ENCODE measurements around the gene MVK.

MVK gene

DNA sequence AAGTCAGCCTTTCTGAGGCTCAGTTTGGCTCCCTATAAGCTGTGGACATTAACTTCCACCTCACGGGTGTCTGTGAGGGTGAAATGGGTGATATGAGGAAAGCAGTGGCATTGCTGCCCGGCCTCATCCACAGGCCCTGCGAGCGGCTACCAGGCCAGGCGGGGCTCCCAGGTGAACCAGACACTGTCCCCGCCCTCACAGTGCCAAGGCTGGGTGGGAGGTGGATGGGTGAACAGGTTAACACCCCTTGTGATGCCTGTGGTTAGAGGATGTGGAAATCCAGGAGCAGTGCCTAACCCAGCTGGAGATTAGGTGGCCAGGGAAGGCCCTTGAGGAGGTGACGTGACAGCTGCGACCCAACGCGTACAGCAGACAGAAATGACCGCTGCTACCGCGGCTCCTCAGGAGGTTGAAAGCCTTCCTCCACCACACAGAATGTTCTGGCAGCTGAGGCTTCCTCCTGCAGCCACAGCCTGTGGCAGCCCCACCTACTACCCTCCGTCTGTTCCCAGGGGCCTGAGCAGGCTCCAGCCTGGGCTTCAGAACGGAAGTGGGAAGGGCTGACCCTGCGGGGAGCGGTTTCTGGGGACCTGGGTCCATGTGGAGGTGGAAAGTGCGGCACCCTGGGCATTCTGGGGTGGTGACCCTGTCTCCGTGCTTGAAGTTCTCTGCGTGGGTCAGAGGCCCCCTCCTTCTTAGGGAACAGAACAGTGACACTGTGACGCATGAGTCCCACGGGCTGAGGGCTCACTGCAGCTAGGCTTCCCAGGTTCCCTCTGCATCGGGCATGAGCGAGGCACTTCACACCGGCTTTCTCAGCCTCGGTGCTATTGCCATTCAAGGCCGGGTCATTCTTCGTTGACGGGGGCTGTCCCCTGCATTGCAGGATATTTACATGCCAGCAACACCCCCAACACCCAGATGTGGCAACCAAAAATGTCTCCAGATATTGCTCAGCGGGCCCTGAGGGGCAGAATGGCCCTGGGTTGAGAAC lies 10.0 kb upstream of the MVK start:
- DNase-seq (ENCODE audit: low read depth in 2 of 3, low spot score in 2 of 3): no peak

DNA sequence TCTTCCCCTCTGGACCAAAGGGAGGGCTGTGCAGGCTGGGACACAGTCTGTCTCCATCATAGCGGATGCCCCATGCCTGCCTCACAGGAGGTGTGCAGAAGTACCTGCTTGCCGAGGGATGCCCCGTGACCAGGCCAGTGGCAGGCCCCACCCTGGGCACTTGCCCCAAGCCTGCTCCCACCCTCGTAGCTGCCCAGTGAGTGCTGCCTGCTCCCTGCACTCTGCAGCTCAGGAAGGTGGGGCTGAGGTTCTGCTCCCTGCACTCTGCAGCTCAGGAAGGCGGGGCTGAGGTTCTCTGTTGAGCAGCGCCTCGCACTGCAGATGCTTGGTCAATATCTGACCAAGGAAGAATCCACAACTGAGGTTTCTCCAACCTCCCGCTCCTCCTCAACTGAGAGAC lies 7.2 kb upstream of the MVK start:
- DNase-seq (ENCODE audit: low read depth in 2 of 3, low spot score in 2 of 3): no peak

- no peak for DNase-seq (ENCODE audit: low read depth in 2 of 3, low spot score in 2 of 3)
Measured at GRCh38 chr12:109567296-109567695, 6.3 kb upstream of the MVK start.

- DNase-seq (ENCODE audit: low read depth in 2 of 3, low spot score in 2 of 3): no peak
Measured at GRCh38 chr12:109567967-109568366, 5.6 kb upstream of the MVK start.

DNA sequence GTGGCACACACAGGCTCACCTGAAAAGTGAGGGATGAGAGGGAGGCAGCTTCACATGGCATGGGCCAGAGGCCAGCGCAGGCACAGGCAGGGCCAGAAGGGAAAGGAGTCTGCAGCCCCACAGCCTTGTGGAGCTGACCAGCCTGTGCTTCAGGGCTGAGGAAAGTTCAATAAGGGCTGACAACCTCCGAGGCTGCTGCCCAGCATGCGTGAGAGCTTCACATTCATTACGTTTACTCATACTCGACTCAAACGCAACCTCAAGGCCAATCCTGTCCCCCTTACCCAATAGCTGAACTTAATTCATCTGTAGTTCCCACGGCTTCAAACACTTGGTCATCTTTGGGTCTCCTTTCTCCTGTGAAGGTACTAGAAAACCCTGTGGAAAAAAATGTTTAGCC lies 5.1 kb upstream of the MVK start:
- DNase-seq (ENCODE audit: low read depth in 2 of 3, low spot score in 2 of 3): no peak

DNA sequence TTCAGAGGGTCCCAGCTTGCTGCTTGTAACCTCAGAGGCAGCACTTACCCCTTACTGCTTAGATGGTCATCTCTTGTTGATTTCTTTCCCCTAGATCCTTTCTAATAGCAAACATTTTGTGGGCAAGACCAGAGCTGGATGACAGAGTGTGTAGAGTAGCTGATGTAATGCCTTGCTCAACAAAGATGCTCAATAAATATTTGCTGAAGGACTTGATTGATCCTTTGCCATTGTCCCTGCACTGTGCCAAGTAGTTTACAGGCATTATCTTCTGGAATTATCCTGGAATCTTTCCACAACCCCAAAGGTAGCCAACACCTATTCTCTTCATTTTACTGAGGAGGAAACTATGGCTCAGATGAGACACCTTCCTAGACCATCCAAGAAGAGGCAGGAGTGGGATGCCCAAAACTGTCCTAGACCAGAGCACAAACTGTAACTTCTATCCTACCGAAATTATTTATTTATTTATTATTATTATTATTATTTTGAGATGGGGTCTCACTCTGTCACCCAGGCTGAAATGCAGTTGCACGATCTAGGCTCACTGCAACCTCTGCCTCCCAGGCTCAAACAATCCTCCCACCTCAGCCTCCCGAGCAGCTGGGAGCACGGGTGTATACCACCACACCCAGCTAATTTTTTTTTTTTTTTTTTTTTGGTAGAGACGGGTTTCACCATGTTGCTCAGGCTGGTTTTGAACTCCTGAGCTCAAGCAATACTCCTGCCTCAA lies 1.7 kb upstream of the MVK start:
- DNase-seq (ENCODE audit: low read depth in 2 of 3, low spot score in 2 of 3): no peak

- no peak for DNase-seq (ENCODE audit: low read depth in 2 of 3, low spot score in 2 of 3)
Measured at GRCh38 chr12:109572506-109572845, 1.1 kb upstream of the MVK start.

- no peak for DNase-seq (ENCODE audit: low read depth in 2 of 3, low spot score in 2 of 3)
Measured at GRCh38 chr12:109573914-109574244, 285 bp downstream of the MVK start.

DNA sequence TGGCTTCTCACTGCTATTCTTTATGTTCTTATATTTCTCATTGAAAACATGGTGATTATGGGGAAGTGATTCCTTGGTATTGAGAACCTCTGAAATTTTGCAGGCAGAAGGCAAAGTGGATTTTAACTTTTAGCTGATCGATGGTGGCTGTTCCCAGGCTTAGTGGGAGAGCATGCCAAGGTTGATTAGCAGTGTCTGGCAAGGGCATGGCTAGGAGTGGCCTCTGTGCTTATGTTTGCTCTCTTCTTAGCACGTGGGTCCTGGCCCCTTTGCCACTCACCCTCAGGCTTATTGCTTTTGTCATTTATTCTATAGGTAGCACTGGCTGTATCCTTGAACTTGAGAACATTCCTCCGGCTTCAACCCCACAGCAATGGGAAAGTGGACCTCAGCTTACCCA lies 2.1 kb downstream of the MVK start:
- DNase-seq (ENCODE audit: low read depth in 2 of 3, low spot score in 2 of 3): no peak

DNA sequence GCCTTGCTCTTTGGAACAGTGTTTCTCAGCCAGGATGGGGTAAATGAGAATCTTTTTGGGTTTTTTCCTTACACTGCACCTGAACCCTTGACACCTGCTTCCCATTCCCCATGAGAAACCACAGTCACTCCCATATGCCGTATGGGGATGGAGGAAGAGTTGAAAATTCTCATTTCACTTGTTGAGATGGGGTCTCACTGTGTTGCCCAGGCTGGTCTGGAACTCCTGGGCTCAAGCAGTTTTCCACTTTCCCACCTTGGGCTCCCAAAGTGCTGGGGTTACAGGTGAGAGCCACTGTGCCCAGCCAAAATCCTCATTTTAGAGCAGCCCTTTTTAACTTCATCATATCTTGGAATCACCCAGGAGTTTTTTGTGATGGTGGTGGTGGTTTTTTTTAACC lies 3.7 kb downstream of the MVK start:
- no peak for DNase-seq (ENCODE audit: low read depth in 2 of 3, low spot score in 2 of 3)

GRCh38 chr12:109578330-109578927 lies 4.8 kb downstream of the MVK start:
- no peak for DNase-seq (ENCODE audit: low read depth in 2 of 3, low spot score in 2 of 3)

GRCh38 chr12:109579639-109580038 lies 6.0 kb downstream of the MVK start:
- DNase-seq (ENCODE audit: low read depth in 2 of 3, low spot score in 2 of 3): no peak

GRCh38 chr12:109580272-109580671 lies 6.7 kb downstream of the MVK start:
- DNase-seq (ENCODE audit: low read depth in 2 of 3, low spot score in 2 of 3): no peak

- DNase-seq (ENCODE audit: low read depth in 2 of 3, low spot score in 2 of 3): no peak
Measured at GRCh38 chr12:109580684-109581333, 7.2 kb downstream of the MVK start.

DNA sequence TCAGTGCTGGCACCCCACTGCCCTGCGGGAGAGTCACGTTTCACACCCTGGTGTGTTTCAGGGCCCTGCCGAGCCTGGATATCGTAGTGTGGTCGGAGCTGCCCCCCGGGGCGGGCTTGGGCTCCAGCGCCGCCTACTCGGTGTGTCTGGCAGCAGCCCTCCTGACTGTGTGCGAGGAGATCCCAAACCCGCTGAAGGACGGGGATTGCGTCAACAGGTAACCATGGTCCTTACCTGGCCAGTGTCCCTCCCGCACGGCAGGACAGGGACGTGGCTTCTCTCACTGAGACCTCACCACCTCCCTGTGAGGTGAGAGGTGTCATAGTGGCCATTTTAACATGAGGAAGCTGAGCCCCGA lies 7.7 kb downstream of the MVK start:
- no peak for DNase-seq (ENCODE audit: low read depth in 2 of 3, low spot score in 2 of 3)

DNA sequence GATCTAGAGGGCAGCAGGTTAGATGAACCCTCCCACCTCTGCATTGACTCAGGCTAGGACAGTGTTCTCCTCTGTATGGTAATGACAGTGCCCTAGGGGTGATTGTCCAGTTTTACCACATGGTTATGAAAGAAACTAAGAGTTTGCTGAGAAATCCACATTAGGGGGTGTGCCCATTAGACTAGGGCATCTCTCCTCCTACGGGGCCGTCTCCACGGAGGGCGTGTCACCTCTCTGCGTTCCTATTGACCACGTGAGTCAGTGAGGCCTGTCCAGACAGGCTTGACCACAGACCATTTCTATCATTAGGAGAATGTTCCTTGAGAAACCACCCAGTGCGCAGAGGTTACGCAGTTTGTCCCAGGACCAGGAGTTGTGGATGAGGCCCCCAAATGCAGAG lies 8.3 kb downstream of the MVK start:
- DNase-seq (ENCODE audit: low read depth in 2 of 3, low spot score in 2 of 3): no peak

DNA sequence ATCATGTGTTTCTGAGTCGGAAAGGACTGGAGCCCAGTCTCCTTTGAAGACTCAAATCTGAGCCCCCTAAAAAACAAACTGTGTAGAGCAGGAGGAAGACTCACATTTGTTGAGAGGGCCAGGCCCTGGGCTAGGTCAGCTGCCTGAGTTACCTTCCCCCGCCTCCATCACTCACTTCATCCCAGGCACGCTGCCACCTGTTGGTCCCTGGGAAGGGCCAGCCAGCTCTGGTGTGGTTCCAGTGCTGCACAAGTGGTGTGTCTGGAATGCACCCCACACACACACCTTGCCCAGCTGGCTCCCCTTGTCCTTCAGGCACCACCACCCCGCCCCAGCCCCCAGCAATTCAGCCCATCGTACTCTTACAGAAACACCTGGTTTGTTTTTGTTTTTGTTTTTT lies 9.0 kb downstream of the MVK start:
- no peak for DNase-seq (ENCODE audit: low read depth in 2 of 3, low spot score in 2 of 3)

DNA sequence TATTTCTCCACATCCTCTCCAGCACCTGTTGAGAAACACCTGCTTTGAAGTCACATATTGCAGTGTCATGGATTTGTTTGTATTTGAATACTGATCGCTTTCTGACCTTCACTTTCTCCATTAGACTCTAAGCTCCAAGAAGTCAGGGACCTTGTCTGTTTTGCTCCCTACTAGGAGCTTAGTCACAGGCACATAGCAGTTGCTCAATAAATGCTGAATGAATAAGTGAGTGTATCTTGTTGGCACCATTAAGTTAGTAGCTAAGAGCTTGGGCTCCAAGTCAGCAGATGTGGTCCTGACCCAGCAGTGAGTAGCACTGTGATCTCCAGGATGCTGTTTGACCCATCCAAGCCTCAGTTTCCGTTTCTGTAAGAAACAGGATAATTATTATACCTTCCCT lies 10.1 kb downstream of the MVK start:
- no peak for DNase-seq (ENCODE audit: low read depth in 2 of 3, low spot score in 2 of 3)

- no peak for DNase-seq (ENCODE audit: low read depth in 2 of 3, low spot score in 2 of 3)
Measured at GRCh38 chr12:109586385-109587296, 13.0 kb downstream of the MVK start.

GRCh38 chr12:109587921-109588320 lies 14.3 kb downstream of the MVK start:
- DNase-seq (ENCODE audit: low read depth in 2 of 3, low spot score in 2 of 3): no peak
